Mesendoderm (in vitro differentiated cells): ENCODE data around the gene CLIP3.

ENCODE experiments used
- DNase-seq: peaks from one replicate; pipeline ENCODE4 v3.0.0; 2013
- H2AK5ac ChIP-seq: 2 replicates; pipeline ENCODE4 v1.6.1; 2013; ENCODE audit warnings: low read length, inconsistent platforms
- H2BK120ac ChIP-seq: 2 replicates; pipeline ENCODE4 v1.6.1; 2013; ENCODE audit warnings: low read depth, mild to moderate bottlenecking, low read length, moderate library complexity, mixed read lengths
- H2BK15ac ChIP-seq: replicated peaks from 2 replicates; pipeline ENCODE4 v1.6.1; 2013; ENCODE audit warnings: low read depth, mild to moderate bottlenecking, moderate library complexity
- H2BK5ac ChIP-seq: 2 replicates; pipeline ENCODE4 v1.6.1; 2013; ENCODE audit warnings: low read length, inconsistent platforms
- H3K18ac ChIP-seq: 2 replicates; pipeline ENCODE4 v1.6.1; 2013; ENCODE audit warnings: mild to moderate bottlenecking, low read length, mixed read lengths
- H3K23ac ChIP-seq: one replicate; pipeline ENCODE4 v1.6.1; 2013; ENCODE audit warnings: low read length
- H3K27ac ChIP-seq: 2 replicates; pipeline ENCODE4 v1.5.1; 2013; ENCODE audit warnings: low read depth, mild to moderate bottlenecking, inconsistent platforms, low read length, moderate library complexity
- H3K27me3 ChIP-seq: 2 replicates; pipeline ENCODE4 v1.6.1; 2013; ENCODE audit warnings: low read length, control low read depth, mild to moderate bottlenecking, inconsistent platforms; ENCODE audit not compliant: insufficient read depth, poor library complexity
- H3K36me3 ChIP-seq: 2 replicates; pipeline ENCODE4 v1.6.1; 2013; ENCODE audit warnings: low read length, inconsistent platforms; ENCODE audit not compliant: control insufficient read depth, insufficient read depth
- H3K4ac ChIP-seq: one replicate; pipeline ENCODE4 v1.6.1; 2013; ENCODE audit warnings: low read depth, mild to moderate bottlenecking, low read length, moderate library complexity
- H3K4me1 ChIP-seq: 2 replicates; pipeline ENCODE4 v1.6.1; 2013; ENCODE audit warnings: low read depth, low read length, inconsistent platforms; ENCODE audit not compliant: control insufficient read depth
- H3K4me2 ChIP-seq: 2 replicates; pipeline ENCODE4 v1.6.1; 2013; ENCODE audit warnings: low read length
- H3K4me3 ChIP-seq: 2 replicates; pipeline ENCODE4 v1.5.1; 2013; ENCODE audit warnings: mild to moderate bottlenecking, low read length
- H3K56ac ChIP-seq: one replicate; pipeline ENCODE4 v1.6.1; 2013; ENCODE audit warnings: low read length
- H3K79me1 ChIP-seq: 2 replicates; pipeline ENCODE4 v1.6.1; 2013; ENCODE audit warnings: low read length, inconsistent platforms
- H3K79me2 ChIP-seq: 2 replicates; pipeline ENCODE4 v1.6.1; 2013; ENCODE audit warnings: mild to moderate bottlenecking, low read length; ENCODE audit not compliant: control insufficient read depth, insufficient read depth
- H3K9ac ChIP-seq: 2 replicates; pipeline ENCODE4 v1.6.1; 2013; ENCODE audit warnings: low read length, inconsistent platforms
- H4K5ac ChIP-seq: one replicate; pipeline ENCODE4 v1.6.1; 2013; ENCODE audit warnings: low read length
- H4K8ac ChIP-seq: one replicate; pipeline ENCODE4 v1.6.1; 2013; ENCODE audit warnings: low read depth, mild to moderate bottlenecking, control low read depth, low read length, moderate library complexity
- WGBS: extraction: QIAGEN DNeasy Blood & Tissue Kit; methylation state at CpG from one replicate; pipeline ENCODE4 v1.1.7; 2013; ENCODE audit warnings: low lambda C conversion rate, missing lambda C conversion rate; ENCODE audit not compliant: insufficient coverage; ENCODE audit errors: extremely low coverage; 5-methylcytosine and 5-hydroxymethylcytosine counted together

The CLIP3 gene

GRCh38 chr19:36027696-36028095 lies 5.0 kb downstream of the CLIP3 start:
- H3K4me2 ChIP-seq, result no peak overlapping the region
- H2BK5ac ChIP-seq, result no peak overlapping the region
- H2BK120ac ChIP-seq, result no peak overlapping the region
- no peak overlapping the region for H3K4me3 ChIP-seq
- no peak overlapping the region for H3K56ac ChIP-seq
- no peak overlapping the region for H4K8ac ChIP-seq
- no peak overlapping the region for H3K18ac ChIP-seq
- H3K36me3 ChIP-seq, result peaks cover 2% of the 10 kb centered on the region
- H3K79me1 ChIP-seq, result no peaks in the 10 kb centered on the region
- H2AK5ac ChIP-seq, result no peak overlapping the region
- no peak overlapping the region for H2BK15ac ChIP-seq
- H3K27ac ChIP-seq, result no peak overlapping the region
- no peaks in the 10 kb centered on the region for H3K4me1 ChIP-seq
- no peaks in the 10 kb centered on the region for H3K27me3 ChIP-seq
- H4K5ac ChIP-seq, result no peak overlapping the region
- DNase-seq, result no peak
- no peak overlapping the region for H3K9ac ChIP-seq
- H3K23ac ChIP-seq, result no peak overlapping the region
- no CpG with 5 or more reads among the region's 6 CpGs for WGBS
- H3K79me2 ChIP-seq, result no peaks in the 10 kb centered on the region
- no peak overlapping the region for H3K4ac ChIP-seq

DNA sequence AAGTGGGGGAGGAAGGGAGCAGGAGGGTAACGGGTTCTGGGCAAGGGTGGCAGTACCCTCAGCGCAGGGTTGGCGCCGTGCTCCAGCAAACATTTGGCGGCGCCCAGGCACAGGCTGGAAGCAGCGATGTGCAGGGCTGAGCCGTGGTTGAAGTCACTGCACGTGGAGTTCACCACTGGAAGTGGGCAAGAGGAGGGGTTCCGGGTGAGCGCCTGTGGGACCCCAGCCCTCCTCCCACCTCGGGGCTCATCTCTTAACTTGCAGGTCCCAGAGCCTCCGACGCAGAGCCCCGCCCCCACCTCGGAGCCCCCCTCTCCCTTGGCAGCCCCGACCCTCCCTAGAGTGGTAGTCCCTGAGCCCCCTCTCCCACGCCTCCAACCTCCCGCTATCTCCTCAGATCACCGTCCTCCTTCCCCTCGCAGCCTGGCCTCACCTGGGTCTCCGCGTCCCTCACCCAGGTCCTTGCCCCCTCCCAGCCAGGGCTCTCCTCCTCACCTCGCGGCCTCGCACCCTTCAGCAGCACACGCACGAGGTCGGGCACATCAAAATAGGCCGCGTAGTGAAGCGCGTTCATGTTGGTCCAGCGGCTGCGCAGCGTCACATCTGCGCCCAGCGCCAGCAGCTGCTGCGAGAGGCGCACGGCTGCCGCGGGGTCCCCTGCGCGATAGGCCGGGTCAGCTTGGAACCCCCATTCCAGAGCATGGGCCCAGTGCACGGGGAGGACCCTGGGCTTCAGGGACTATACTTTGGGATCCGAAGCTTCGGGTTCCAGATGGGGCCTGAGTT lies 6.4 kb downstream of the CLIP3 start:
- no peak overlapping the region for H2AK5ac ChIP-seq
- H4K5ac ChIP-seq, result no peak overlapping the region
- no peak overlapping the region for H2BK120ac ChIP-seq
- H3K79me2 ChIP-seq, result no peaks in the 10 kb centered on the region
- no peak for DNase-seq
- H4K8ac ChIP-seq, result no peak overlapping the region
- no peak overlapping the region for H2BK15ac ChIP-seq
- H3K23ac ChIP-seq, result no peak overlapping the region
- H3K27ac ChIP-seq, result no peak overlapping the region
- no peaks in the 10 kb centered on the region for H3K27me3 ChIP-seq
- WGBS, result no CpG with 5 or more reads among the region's 49 CpGs
- H3K79me1 ChIP-seq, result no peaks in the 10 kb centered on the region
- no peak overlapping the region for H3K4me3 ChIP-seq
- H3K4ac ChIP-seq, result no peak overlapping the region
- no peaks in the 10 kb centered on the region for H3K4me1 ChIP-seq
- H3K56ac ChIP-seq, result no peak overlapping the region
- no peak overlapping the region for H3K9ac ChIP-seq
- H2BK5ac ChIP-seq, result no peak overlapping the region
- H3K4me2 ChIP-seq, result no peak overlapping the region
- no peak overlapping the region for H3K18ac ChIP-seq
- H3K36me3 ChIP-seq, result peaks cover 2% of the 10 kb centered on the region

- Histone ChIP-seq H3K4me1 (no peaks in the 10 kb centered on the region), H3K27me3 (no peaks in the 10 kb centered on the region), H3K56ac (no peak overlapping the region), H3K18ac (no peak overlapping the region), H3K4me3 (no peak overlapping the region), H4K5ac (no peak overlapping the region), H3K4ac (no peak overlapping the region), H2BK5ac (no peak overlapping the region), H3K79me1 (no peaks in the 10 kb centered on the region), H3K79me2 (no peaks in the 10 kb centered on the region), H3K9ac (no peak overlapping the region), H3K4me2 (no peak overlapping the region), H4K8ac (no peak overlapping the region), H2BK15ac (no peak overlapping the region), H3K36me3 (peaks cover 2% of the 10 kb centered on the region), H2BK120ac (no peak overlapping the region), H3K27ac (no peak overlapping the region), H3K23ac (no peak overlapping the region), H2AK5ac (no peak overlapping the region)
- WGBS, result no CpG with 5 or more reads among the region's 1 CpG
- no peak for DNase-seq
Observed at GRCh38 chr19:36025541-36025940, 7.1 kb downstream of the CLIP3 start.

- WGBS, result no CpG with 5 or more reads among the region's 5 CpGs
- H3K27ac ChIP-seq, result no peak overlapping the region
Observed at GRCh38 chr19:36023432-36023831, 9.2 kb downstream of the CLIP3 start.

GRCh38 chr19:36019061-36019670 lies 13.5 kb downstream of the CLIP3 start:
- H3K4ac ChIP-seq, result no peak overlapping the region
- no peak overlapping the region for H3K56ac ChIP-seq
- H2BK5ac ChIP-seq, result no peak overlapping the region
- no peak overlapping the region for H3K4me2 ChIP-seq
- no peaks in the 10 kb centered on the region for H3K27me3 ChIP-seq
- no peak for DNase-seq
- no peaks in the 10 kb centered on the region for H3K79me2 ChIP-seq
- peaks cover 2% of the 10 kb centered on the region for H3K36me3 ChIP-seq
- H3K4me1 ChIP-seq, result no peaks in the 10 kb centered on the region
- H4K5ac ChIP-seq, result no peak overlapping the region
- no peak overlapping the region for H2AK5ac ChIP-seq
- H3K4me3 ChIP-seq, result no peak overlapping the region
- H3K79me1 ChIP-seq, result peaks cover 2% of the 10 kb centered on the region
- H3K23ac ChIP-seq, result no peak overlapping the region
- H3K27ac ChIP-seq, result no peak overlapping the region
- no peak overlapping the region for H2BK15ac ChIP-seq
- no peak overlapping the region for H4K8ac ChIP-seq
- H3K9ac ChIP-seq, result no peak overlapping the region
- no peak overlapping the region for H3K18ac ChIP-seq
- H2BK120ac ChIP-seq, result no peak overlapping the region
- no CpG with 5 or more reads among the region's 22 CpGs for WGBS

More at GRCh38 chr19:36023432-36023831, 9.2 kb downstream of the CLIP3 start:
- H3K18ac ChIP-seq, result no peak overlapping the region
- no peak overlapping the region for H3K4ac ChIP-seq
- H4K8ac ChIP-seq, result no peak overlapping the region
- H3K23ac ChIP-seq, result no peak overlapping the region
- no peaks in the 10 kb centered on the region for H3K79me1 ChIP-seq
- no peak overlapping the region for H2BK15ac ChIP-seq
- no peak overlapping the region for H3K9ac ChIP-seq
- H3K4me3 ChIP-seq, result no peak overlapping the region
- H3K79me2 ChIP-seq, result no peaks in the 10 kb centered on the region
- no peak overlapping the region for H2BK120ac ChIP-seq
- H2AK5ac ChIP-seq, result no peak overlapping the region
- no peak overlapping the region for H3K4me2 ChIP-seq
- H4K5ac ChIP-seq, result no peak overlapping the region
- no peak overlapping the region for H3K56ac ChIP-seq
- no peak for DNase-seq
- no peaks in the 10 kb centered on the region for H3K27me3 ChIP-seq
- H3K4me1 ChIP-seq, result no peaks in the 10 kb centered on the region
- peaks cover 2% of the 10 kb centered on the region for H3K36me3 ChIP-seq
- no peak overlapping the region for H2BK5ac ChIP-seq
